Measurements from ENCODE around the gene DHRS1.

Gene DHRS1

GRCh38 chr14:24337144-24337823 lies 37.7 kb upstream of the DHRS1 start:
- no peak for TF ChIP-seq ZNF830 (tag by site-specific recombination; IDR thresholded peaks at IDR 0.05; ENCODE audit: low read depth)
- TF ChIP-seq ATF2 (tag by site-specific recombination; IDR thresholded peaks at IDR 0.05; ENCODE audit: low read depth): peak; percentile 70; the same call in 1 of the 2 replicates
- H3K4me3 ChIP-seq (ENCODE audit: low read depth, low read length): no peak overlapping the region
- no peaks in the 10 kb centered on the region for H3K36me3 ChIP-seq (ENCODE audit: control insufficient read depth in 2 of 2, insufficient read depth in 1 of 2, low read length in 2 of 2)
- H3K4me1 ChIP-seq (ENCODE audit: control insufficient read depth, insufficient read depth, low read length): peaks cover 4% of the 10 kb centered on the region; the same call in 1 of the 2 replicates
- ChIA-PET CTCF (interaction anchor here (0.7 to 16.9 kb wide), 8 partner anchors 10 to 343 kb away, joined by 3 to 468 read pairs (median 3); partner anchors contain the start of genes CBLN3 and KHNYN), POLR2A (interaction anchor here (1.5 kb wide), 1 partner anchor 94 kb away, joined by 8 read pairs; no protein-coding TSS in a partner anchor)
- no peak overlapping the region for H3K27ac ChIP-seq (ENCODE audit: extremely low read depth, low read depth, low read length)
- H3K9me3 ChIP-seq (ENCODE audit: control insufficient read depth, insufficient read depth, low read depth, low read length): no peaks in the 10 kb centered on the region

- Histone ChIP-seq H3K9me3 (ENCODE audit: control insufficient read depth, insufficient read depth, low read depth, low read length) (no peaks in the 10 kb centered on the region), H3K4me3 (ENCODE audit: low read depth, low read length) (no peak overlapping the region), H3K4me1 (ENCODE audit: control insufficient read depth, insufficient read depth, low read length) (peaks cover 4% of the 10 kb centered on the region; the same call in 1 of the 2 replicates), H3K36me3 (ENCODE audit: control insufficient read depth in 2 of 2, insufficient read depth in 1 of 2, low read length in 2 of 2) (no peaks in the 10 kb centered on the region), H3K27ac (ENCODE audit: extremely low read depth, low read depth, low read length) (no peak overlapping the region)
- TF ChIP-seq ZNF26 (tag by site-specific recombination; IDR thresholded peaks at IDR 0.05) (no peak), ZNF48 (tag by site-specific recombination; IDR thresholded peaks at IDR 0.05) (no peak), ZNF416 (tag by site-specific recombination; IDR thresholded peaks at IDR 0.05) (no peak), ZBTB26 (tag by site-specific recombination; optimal IDR thresholded peaks at IDR 0.05) (no peak), ZNF837 (tag by site-specific recombination; IDR thresholded peaks at IDR 0.05) (no peak), ZNF560 (tag by site-specific recombination; IDR thresholded peaks at IDR 0.05; ENCODE audit: borderline replicate concordance) (no peak), ZIC2 (tag by site-specific recombination; IDR thresholded peaks at IDR 0.05) (no peak), GFI1B (tag by site-specific recombination; IDR thresholded peaks at IDR 0.05) (no peak), ZNF664 (tag by site-specific recombination; IDR thresholded peaks at IDR 0.05) (no peak), ZBTB17 (tag by site-specific recombination; IDR thresholded peaks at IDR 0.05) (no peak), YY1 (tag by site-specific recombination; IDR thresholded peaks at IDR 0.05) (no peak), ZNF10 (tag by site-specific recombination; IDR thresholded peaks at IDR 0.05) (no peak), GLI2 (tag by site-specific recombination; IDR thresholded peaks at IDR 0.05; ENCODE audit: borderline replicate concordance, low read depth) (no peak), ZBTB20 (tag by site-specific recombination; IDR thresholded peaks at IDR 0.05) (no peak), ZNF530 (tag by site-specific recombination; IDR thresholded peaks at IDR 0.05; ENCODE audit: low read depth) (no peak), KLF1 (tag by site-specific recombination; IDR thresholded peaks at IDR 0.05) (no peak), ZBTB48 (tag by site-specific recombination; IDR thresholded peaks at IDR 0.05) (no peak)
- CTCF ChIA-PET: interaction anchor here (0.5 to 16.9 kb wide), 11 partner anchors 17 to 817 kb away, joined by 3 to 468 read pairs (median 3); partner anchors contain the start of genes CBLN3 and KHNYN
- POLR2A ChIA-PET: interaction anchor here (1.5 kb wide), 1 partner anchor 96 kb away, joined by 8 read pairs; no protein-coding TSS in a partner anchor
Observed at GRCh38 chr14:24335461-24336171, 36.0 kb upstream of the DHRS1 start.

All from HEK293 (cell line).